HEK293T (cell line): Measurements from ENCODE around the gene PCDHA1.

Experiments used
- ARNT ChIP-seq: fragments of 450-650 bp; IDR thresholded peaks from 2 replicates; pipeline ENCODE4 v1.6.1; 2017; ENCODE audit warnings: mild to moderate bottlenecking
- BHLHE40 ChIP-seq: fragments of 450-650 bp; IDR thresholded peaks from 2 replicates; pipeline ENCODE4 v1.6.1; 2016; ENCODE audit warnings: mild to moderate bottlenecking, moderate library complexity, borderline replicate concordance
- CTBP1 ChIP-seq: fragments of 450-650 bp; IDR thresholded peaks from 2 replicates; pipeline ENCODE4 v1.6.1; 2016; ENCODE audit warnings: borderline replicate concordance
- ELF4 ChIP-seq: fragments of 450-650 bp; IDR thresholded peaks from 2 replicates; pipeline ENCODE4 v1.6.1; 2017; ENCODE audit warnings: antibody characterized with exemption
- FOXA1 ChIP-seq: fragments of 450-650 bp; IDR thresholded peaks from 2 replicates; pipeline ENCODE4 v1.6.1; 2016; ENCODE audit warnings: mild to moderate bottlenecking
- FOXK2 ChIP-seq: fragments of 450-650 bp; IDR thresholded peaks from 2 replicates; pipeline ENCODE4 v1.6.1; 2016; ENCODE audit warnings: mild to moderate bottlenecking

DNA sequence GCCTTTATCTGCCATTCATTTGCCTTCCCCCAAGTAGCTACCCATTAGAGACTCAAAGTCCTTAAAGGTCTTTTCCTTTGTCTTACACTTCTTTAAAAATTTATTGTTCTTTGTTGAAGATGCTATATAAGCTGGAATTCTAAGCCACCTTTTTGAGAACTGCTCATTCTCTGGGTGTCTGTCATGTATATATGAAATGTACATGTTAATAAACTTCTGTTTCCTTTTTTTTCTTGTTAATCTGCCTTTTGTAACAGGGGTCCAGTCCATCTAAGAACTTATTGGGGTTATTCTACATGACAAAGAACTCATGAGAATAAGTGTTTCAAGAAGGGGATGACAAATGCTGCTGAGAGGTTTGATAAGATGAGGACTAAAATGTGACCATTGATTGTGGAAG, 221.9 kb downstream of the PCDHA1 start:
- TF ChIP-seq ELF4: no peak
- TF ChIP-seq CTBP1: no peak
- TF ChIP-seq ARNT: no peak
- no peak for TF ChIP-seq FOXA1
- TF ChIP-seq FOXK2: no peak
- no peak for TF ChIP-seq BHLHE40
